GM19397 (cell line): ENCODE results near the gene TGFBR3.
"Not testable (repeated sequence)": the region's sequence is repeated elsewhere in the genome, so short reads cannot be mapped to it uniquely, and the experiment has no call there.

Source experiments
- ATAC-seq: cut with Tn5 transposase; IDR thresholded peaks from one replicate; pipeline ENCODE4 v1.9.1; 2021; ENCODE audit warnings: mild to moderate bottlenecking, moderate library complexity; ENCODE audit not compliant: unreplicated experiment

The TGFBR3 gene

GRCh38 chr1:91697861-91698260, 188.1 kb downstream of the TGFBR3 start:
- ATAC-seq, result no peak

GRCh38 chr1:91697416-91697815, 188.5 kb downstream of the TGFBR3 start:
- no peak for ATAC-seq

GRCh38 chr1:91696321-91696720, 189.6 kb downstream of the TGFBR3 start:
- no peak for ATAC-seq

DNA sequence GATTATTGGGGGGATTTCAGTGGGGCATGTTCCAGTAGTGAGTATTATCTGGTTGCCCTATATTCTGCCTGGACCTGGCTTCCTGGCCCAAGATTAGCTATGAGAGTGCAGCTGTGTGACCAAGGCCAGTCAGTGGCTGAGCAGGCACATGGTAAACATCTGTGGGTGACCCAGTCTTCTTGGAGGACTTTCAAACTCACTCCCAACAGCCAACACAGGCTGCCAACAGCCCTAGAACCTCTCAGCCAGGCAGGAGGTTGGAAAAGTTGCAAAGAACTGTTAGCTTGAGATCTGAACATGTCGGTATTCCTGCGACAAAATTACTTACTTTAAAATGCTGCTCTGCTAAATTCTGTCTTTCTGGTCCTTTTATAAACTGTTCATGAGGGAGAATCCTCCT, 192.4 kb downstream of the TGFBR3 start:
- no peak for ATAC-seq

DNA sequence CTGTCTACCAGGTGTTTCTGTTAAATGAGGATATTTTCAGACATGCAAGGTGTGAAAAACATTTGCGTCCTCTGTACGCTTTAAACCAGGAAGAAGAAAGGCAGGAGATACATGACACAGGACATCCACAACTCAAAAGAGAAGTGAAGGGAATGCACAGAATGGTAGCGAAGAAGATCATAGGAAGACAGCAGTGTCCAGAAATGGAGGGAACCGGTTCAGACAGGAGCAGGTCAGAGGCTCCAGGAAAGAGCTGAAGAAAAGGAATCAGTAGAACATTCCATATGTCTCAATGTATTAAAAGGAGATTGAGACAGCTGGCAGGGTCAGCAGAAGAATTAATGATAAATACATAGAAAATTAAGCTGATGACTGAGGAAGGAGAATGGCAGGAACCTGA, 194.4 kb downstream of the TGFBR3 start:
- no peak for ATAC-seq

GRCh38 chr1:91689641-91690481, 196.1 kb downstream of the TGFBR3 start:
- no peak for ATAC-seq

GRCh38 chr1:91687452-91687851, 198.5 kb downstream of the TGFBR3 start:
- no peak for ATAC-seq

DNA sequence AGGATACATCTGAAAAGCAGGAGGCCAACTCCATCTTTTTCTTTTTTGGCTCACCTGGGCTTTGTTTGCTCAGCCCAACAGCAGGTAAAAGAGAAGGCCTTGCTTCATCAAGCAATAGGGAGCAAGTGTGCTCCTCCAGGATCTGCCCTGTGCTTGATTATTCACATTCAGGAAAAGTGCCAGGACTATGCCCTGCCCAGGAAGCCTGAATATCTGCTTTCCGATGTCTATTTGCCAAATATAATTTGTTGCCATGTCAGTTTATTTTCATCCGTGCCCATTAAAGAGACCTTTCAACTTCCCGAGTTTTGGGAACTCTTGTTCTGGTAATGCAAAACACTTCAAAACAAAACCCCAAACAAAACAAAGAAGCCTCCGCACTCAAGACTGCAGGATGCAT, 200.0 kb downstream of the TGFBR3 start:
- no peak for ATAC-seq

DNA sequence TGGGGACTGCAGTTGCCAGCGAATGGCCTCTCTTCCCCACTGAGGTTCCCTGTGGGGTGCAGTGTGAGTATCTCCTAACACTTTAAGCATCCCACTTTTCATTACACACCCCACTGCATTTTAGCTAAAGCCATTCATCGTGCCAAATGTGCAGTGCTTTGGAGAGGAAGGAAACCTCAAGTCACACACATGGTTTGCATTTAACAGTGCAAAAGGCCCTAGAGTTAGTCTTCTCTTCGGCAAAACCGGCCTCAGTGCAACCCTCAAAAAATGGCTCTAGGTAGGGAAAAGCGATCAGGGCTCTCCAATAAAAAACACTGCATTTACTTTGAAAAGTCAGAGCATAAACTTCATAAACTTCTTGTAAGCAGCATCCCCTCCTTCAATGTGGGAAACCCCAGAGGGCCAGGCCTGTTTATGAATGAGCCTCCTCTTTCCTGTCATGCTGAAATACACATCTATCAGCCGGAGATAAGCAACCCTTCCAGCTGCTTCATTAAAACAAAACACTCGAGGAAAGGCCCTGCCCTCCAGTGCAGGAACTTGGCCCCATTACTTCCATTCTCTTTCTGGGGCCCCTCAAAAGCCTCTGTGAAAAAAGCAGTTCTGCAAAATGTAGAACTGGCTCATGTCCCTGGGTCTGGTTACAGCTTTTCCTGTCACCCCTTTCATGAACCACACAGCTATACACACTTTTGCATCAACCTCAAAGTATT, 201.3 kb downstream of the TGFBR3 start:
- no peak for ATAC-seq

DNA sequence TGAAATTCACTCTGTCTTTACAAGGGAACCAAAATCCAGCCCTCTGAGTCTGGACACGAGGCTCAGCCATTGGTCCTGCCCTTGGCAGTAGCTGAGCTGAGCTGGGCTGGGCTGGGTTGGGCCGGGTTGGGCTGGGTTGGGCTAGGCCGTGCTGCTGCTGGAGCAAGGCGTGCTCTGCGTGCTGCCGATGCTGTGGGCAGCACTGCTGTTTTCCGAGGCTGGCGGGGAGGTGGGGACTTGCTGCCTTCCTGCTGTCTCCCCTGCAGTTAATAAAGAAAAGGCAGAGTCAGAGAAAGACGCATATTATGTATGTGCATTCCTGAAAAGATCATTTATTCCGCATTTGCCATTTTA, 202.4 kb downstream of the TGFBR3 start:
- ATAC-seq, result no peak

DNA sequence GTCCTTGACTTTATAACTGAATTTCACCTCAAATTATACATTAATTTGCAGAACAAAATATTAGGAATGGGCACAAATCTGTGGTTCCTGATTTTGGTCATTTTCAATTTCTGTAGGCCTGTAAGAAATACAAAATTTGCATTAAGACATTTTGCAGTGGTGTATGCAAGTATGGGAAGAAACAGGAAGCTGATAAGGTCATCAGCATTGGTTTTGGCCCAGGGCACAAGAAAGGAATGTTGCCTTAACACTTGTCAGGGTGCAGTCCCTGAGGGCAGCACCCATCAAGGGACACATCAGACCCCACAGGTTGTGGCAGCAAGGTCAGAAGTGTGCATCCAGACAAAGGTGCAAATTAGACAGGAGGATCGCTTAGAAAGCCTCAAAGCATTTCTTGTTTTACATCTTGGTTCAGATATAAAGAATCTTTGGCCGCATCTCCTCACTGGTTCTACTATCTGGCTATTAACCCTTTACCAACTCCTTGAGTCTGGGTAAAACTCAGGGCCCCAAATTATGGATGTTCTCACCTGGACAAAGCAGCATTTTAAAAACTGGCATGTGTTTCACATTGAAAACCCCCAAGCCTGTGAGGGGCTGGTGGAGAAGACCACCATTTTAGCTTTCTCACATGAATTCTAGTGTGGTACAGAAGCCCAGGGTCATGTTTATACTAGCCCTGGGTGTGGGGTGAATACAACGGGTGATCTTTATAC, 202.9 kb downstream of the TGFBR3 start:
- no peak for ATAC-seq

DNA sequence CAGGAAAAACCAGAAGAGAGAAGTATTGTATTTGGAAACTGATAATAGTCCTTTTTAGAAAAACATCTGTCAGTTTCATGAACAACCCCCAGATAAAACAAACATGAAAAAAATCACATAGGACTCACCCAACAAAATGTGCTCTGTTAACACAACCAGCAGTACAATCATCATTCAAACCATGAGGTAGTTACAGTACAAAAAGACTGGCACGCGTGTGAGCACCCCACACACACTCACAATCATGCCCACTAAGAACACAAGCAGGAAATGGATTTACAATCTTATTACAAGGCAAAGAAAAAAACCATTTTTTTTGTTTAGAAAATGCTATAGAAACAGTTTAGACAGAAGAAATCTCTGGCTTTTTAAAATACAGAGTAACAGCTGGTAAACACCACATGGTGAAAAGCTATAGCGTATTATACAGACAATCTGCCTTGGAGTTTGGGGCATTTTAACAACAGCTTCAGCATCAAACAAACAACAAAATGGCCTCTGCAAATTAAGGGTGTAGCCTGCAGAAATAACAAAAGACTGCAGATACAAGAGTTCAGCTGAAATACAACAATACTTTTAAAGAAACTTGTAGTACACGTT, 205.3 kb downstream of the TGFBR3 start:
- ATAC-seq, result no peak

DNA sequence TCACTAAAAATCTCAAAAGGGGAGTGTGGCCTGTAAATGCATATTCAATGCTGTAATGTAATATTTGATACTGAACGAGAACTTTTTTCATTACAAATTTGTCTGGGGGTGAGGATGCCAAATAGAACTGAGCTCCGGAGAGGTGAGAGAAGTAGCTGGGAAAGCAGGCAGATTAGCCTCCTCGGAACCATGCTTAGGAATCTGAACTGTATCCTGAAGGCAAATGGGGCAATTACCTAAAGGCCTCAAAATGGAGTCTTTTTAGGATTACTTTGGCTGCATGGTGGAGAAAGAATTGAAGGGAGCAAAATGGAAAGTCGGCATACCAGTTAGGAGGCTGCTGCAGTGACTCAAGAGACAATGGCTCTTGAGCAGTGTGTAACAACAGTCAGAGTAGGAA, 206.5 kb downstream of the TGFBR3 start:
- ATAC-seq, result no peak

DNA sequence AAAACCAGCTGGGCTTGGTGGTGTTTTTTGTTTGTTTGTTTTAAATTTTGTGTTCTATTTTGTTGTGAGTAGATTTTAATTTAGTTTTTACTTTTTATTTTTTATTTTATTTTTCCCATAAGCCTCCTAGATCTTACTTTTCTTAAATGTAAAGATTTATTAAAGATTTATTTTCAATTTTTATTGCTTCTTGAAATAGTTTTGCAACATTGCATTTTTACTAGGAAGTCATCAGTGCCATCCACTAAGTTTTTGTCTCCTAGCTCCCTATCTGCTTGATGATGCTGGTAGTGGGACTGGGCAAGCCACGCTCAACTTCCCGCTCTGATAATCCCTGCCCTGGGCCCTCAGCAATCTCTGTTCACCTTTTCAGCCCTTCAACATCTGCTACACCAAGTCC, 209.9 kb downstream of the TGFBR3 start:
- ATAC-seq, result no peak

DNA sequence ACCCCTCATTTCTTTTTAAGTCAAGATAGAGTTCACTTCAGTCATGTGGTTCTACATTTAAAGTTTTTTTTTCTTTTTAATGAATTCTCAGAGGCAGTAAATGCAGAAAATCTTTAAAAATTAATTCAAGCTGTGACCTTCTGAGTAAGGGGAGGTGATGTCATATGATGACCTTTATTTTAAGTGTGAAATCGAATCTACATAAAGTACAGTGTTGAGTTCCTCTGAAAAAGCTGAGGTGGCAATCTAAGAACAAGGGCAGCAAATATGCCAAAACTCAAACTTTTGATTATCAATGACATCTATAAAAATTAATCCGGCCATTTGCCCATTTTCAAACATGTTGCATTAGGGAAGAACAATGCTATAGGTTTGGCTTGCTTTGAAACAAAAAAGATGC, 211.8 kb downstream of the TGFBR3 start:
- ATAC-seq, result no peak

DNA sequence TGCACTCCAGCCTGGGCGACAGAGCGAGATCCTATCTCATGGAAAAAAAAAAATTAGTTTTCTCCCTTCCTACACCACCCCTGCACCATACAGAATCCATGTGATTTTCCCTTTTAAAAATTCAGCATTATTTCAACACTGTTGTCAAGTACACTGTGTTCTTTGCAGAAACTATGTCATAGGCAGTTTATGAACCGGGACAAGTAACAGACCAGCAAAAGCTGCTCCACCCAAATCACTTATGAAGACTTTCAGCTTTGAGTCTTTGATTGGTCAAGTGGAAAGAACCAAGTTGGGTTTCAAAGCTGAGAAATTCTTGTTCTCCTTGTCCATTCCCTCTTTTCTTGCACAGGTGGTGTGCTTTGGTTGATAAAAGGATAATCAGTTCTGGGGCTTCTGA, 212.3 kb downstream of the TGFBR3 start:
- ATAC-seq, result no peak

- no peak for ATAC-seq
Measured at GRCh38 chr1:91672601-91673161, 213.3 kb downstream of the TGFBR3 start.

- no peak for ATAC-seq
Measured at GRCh38 chr1:91670781-91671180, 215.2 kb downstream of the TGFBR3 start.

GRCh38 chr1:91669584-91670350, 216.2 kb downstream of the TGFBR3 start:
- no peak for ATAC-seq

DNA sequence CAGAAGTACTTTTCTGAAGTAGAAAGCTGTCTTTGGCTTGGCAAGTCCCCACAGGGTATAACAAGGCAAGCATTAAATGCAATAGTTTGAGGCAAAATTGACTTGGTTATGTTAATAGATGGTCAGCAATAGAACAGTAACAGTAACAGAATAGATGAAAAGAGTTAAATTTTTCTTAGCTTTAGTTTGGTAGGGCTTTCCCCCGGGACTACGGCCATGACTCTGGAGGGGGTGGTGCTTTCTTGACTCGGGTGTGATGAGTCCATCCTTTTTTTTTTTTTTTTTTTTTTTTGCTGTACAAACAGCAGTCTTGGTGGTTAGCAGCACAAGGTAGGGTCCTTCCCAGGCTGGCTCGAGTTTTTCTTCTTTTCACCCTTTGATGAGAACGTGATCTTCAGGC, 219.3 kb downstream of the TGFBR3 start:
- not testable (repeated sequence) for ATAC-seq
